Hepatocyte (in vitro differentiated cells): ENCODE results near the gene GRM8.

Source experiments
- EZH2 ChIP-seq: fragments of 200-600 bp; sonication (generic); IDR thresholded peaks from 2 replicates; pipeline ENCODE4 v1.6.1; 2016; ENCODE audit warnings: antibody characterized with exemption, mild to moderate bottlenecking, borderline replicate concordance
- EZH2phosphoT487 ChIP-seq: fragments of 200-600 bp; sonication (generic); IDR thresholded peaks from one replicate; pipeline ENCODE4 v1.6.1; 2018; ENCODE audit warnings: antibody characterized with exemption, mild to moderate bottlenecking, low read depth, moderate library complexity; ENCODE audit not compliant: unreplicated experiment, severe bottlenecking
- TF ChIP-seq, protein P1 (sequence below): fragments of 200-600 bp; sonication (generic); IDR thresholded peaks from 2 replicates; pipeline ENCODE4 v1.5.1; 2016; ENCODE audit warnings: antibody characterized with exemption, mild to moderate bottlenecking; ENCODE audit not compliant: poor library complexity

GRCh38 chr7:126499481-126499880 is 753.3 kb downstream of the GRM8 start:
- TF ChIP-seq, protein P1, sequence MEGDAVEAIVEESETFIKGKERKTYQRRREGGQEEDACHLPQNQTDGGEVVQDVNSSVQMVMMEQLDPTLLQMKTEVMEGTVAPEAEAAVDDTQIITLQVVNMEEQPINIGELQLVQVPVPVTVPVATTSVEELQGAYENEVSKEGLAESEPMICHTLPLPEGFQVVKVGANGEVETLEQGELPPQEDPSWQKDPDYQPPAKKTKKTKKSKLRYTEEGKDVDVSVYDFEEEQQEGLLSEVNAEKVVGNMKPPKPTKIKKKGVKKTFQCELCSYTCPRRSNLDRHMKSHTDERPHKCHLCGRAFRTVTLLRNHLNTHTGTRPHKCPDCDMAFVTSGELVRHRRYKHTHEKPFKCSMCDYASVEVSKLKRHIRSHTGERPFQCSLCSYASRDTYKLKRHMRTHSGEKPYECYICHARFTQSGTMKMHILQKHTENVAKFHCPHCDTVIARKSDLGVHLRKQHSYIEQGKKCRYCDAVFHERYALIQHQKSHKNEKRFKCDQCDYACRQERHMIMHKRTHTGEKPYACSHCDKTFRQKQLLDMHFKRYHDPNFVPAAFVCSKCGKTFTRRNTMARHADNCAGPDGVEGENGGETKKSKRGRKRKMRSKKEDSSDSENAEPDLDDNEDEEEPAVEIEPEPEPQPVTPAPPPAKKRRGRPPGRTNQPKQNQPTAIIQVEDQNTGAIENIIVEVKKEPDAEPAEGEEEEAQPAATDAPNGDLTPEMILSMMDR = no peak
- TF ChIP-seq EZH2phosphoT487 (no peak), EZH2 (no peak)
